ENCODE measurements around the gene SLC9A9.

The SLC9A9 gene

DNA sequence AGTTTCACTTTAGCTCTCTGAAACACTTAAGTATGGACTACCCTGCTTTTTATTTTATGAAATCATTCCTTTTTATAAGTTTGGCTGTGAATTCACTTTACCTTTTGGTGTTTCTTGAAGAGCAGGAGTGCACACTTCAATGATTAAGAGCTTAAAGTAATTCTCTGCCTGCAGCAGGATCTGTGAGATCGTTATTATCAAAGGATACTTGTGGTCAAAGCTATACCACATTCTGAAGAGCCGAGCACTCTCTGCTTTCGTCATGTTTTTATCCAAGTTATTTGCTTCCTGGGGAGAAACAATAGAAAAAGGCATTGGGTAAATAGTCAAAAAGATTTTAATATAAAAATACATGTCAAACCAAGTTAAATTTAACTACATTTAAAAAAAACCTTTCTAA is 485.0 kb downstream of the SLC9A9 start:
- ATAC-seq: no peak

DNA sequence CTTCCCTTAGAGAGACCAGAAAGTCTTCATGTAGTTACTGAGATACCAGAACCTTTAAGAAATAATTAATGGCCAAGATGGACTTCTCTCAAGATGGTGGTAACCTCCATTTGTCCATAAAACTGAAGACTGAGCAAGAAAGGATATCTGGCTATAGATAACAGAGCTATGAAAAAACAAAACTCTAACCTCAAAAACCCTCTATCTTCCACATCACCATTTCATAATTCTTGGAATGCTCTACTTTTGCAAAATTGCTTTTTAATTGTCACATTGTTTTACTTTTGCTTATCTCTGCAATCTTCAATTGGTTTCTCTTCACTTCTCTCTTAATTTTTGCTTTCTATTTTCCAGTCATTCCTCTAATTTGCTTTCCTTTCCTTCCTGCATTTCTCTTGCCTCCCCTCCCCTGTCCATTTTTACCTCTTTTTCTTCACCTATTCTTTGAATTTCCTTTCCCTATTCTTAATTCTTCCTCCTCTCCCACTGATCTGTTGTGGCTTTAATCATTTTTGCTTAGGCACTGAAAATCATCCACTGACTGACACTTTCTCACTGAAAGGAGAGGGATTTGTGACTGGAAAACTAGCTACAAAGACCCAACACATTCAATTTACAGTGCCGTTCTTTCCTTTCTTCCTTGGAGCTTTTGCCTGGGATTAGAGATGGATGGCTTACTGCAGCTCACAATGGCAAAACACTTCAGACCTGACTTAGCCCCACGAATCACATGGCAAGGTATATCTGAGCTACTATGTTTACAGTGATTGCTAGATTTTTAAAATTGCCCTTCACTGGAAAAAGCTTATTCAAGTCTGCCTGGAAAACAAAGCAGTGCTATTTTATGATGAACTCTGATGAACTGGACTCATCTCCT is 485.9 kb downstream of the SLC9A9 start:
- TF ChIP-seq, protein P1, sequence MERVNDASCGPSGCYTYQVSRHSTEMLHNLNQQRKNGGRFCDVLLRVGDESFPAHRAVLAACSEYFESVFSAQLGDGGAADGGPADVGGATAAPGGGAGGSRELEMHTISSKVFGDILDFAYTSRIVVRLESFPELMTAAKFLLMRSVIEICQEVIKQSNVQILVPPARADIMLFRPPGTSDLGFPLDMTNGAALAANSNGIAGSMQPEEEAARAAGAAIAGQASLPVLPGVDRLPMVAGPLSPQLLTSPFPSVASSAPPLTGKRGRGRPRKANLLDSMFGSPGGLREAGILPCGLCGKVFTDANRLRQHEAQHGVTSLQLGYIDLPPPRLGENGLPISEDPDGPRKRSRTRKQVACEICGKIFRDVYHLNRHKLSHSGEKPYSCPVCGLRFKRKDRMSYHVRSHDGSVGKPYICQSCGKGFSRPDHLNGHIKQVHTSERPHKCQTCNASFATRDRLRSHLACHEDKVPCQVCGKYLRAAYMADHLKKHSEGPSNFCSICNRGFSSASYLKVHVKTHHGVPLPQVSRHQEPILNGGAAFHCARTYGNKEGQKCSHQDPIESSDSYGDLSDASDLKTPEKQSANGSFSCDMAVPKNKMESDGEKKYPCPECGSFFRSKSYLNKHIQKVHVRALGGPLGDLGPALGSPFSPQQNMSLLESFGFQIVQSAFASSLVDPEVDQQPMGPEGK (CRISPR knock-in tag; IDR thresholded peaks at IDR 0.05; ENCODE audit: borderline replicate concordance): no peak
- TF ChIP-seq PPARA (CRISPR knock-in tag; IDR thresholded peaks at IDR 0.05; ENCODE audit: borderline replicate concordance) (no peak), RARB (CRISPR knock-in tag; IDR thresholded peaks at IDR 0.05) (no peak), ZFP3 (CRISPR knock-in tag; IDR thresholded peaks at IDR 0.05) (no peak), TOX (CRISPR knock-in tag; IDR thresholded peaks at IDR 0.05; ENCODE audit: borderline replicate concordance) (no peak), ESRRG (CRISPR knock-in tag; IDR thresholded peaks at IDR 0.05) (no peak), SNAI2 (CRISPR knock-in tag; IDR thresholded peaks at IDR 0.05) (no peak), OSR1 (CRISPR knock-in tag; IDR thresholded peaks at IDR 0.05) (no peak), BACH2 (CRISPR knock-in tag; IDR thresholded peaks at IDR 0.05; ENCODE audit: borderline replicate concordance) (no peak), ARNTL (CRISPR knock-in tag; IDR thresholded peaks at IDR 0.05; ENCODE audit: borderline replicate concordance, low read depth) (no peak), ZNF565 (CRISPR knock-in tag; conservative IDR thresholded peaks at IDR 0.05; ENCODE audit: low read depth) (no peak), ZFP30 (CRISPR knock-in tag; IDR thresholded peaks at IDR 0.05) (no peak), CSDC2 (CRISPR knock-in tag; IDR thresholded peaks at IDR 0.05) (no peak), ZNF70 (CRISPR knock-in tag; IDR thresholded peaks at IDR 0.05) (no peak), ISL1 (CRISPR knock-in tag; IDR thresholded peaks at IDR 0.05) (no peak), ZNF8 (CRISPR knock-in tag; IDR thresholded peaks at IDR 0.05) (no peak)
- TF ChIP-seq, protein P2, sequence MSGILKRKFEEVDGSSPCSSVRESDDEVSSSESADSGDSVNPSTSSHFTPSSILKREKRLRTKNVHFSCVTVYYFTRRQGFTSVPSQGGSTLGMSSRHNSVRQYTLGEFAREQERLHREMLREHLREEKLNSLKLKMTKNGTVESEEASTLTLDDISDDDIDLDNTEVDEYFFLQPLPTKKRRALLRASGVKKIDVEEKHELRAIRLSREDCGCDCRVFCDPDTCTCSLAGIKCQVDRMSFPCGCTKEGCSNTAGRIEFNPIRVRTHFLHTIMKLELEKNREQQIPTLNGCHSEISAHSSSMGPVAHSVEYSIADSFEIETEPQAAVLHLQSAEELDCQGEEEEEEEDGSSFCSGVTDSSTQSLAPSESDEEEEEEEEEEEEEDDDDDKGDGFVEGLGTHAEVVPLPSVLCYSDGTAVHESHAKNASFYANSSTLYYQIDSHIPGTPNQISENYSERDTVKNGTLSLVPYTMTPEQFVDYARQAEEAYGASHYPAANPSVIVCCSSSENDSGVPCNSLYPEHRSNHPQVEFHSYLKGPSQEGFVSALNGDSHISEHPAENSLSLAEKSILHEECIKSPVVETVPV (CRISPR knock-in tag; IDR thresholded peaks at IDR 0.05): no peak
- TF ChIP-seq, protein P3, sequence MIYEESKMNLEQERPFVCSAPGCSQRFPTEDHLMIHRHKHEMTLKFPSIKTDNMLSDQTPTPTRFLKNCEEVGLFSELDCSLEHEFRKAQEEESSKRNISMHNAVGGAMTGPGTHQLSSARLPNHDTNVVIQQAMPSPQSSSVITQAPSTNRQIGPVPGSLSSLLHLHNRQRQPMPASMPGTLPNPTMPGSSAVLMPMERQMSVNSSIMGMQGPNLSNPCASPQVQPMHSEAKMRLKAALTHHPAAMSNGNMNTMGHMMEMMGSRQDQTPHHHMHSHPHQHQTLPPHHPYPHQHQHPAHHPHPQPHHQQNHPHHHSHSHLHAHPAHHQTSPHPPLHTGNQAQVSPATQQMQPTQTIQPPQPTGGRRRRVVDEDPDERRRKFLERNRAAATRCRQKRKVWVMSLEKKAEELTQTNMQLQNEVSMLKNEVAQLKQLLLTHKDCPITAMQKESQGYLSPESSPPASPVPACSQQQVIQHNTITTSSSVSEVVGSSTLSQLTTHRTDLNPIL (CRISPR knock-in tag; IDR thresholded peaks at IDR 0.05; ENCODE audit: low read depth): no peak
- TF ChIP-seq, protein P4, sequence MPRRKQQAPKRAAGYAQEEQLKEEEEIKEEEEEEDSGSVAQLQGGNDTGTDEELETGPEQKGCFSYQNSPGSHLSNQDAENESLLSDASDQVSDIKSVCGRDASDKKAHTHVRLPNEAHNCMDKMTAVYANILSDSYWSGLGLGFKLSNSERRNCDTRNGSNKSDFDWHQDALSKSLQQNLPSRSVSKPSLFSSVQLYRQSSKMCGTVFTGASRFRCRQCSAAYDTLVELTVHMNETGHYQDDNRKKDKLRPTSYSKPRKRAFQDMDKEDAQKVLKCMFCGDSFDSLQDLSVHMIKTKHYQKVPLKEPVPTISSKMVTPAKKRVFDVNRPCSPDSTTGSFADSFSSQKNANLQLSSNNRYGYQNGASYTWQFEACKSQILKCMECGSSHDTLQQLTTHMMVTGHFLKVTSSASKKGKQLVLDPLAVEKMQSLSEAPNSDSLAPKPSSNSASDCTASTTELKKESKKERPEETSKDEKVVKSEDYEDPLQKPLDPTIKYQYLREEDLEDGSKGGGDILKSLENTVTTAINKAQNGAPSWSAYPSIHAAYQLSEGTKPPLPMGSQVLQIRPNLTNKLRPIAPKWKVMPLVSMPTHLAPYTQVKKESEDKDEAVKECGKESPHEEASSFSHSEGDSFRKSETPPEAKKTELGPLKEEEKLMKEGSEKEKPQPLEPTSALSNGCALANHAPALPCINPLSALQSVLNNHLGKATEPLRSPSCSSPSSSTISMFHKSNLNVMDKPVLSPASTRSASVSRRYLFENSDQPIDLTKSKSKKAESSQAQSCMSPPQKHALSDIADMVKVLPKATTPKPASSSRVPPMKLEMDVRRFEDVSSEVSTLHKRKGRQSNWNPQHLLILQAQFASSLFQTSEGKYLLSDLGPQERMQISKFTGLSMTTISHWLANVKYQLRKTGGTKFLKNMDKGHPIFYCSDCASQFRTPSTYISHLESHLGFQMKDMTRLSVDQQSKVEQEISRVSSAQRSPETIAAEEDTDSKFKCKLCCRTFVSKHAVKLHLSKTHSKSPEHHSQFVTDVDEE (CRISPR knock-in tag; IDR thresholded peaks at IDR 0.05): no peak
- no peak for ATAC-seq

More for the DNA sequence above, 485.0 kb downstream of the SLC9A9 start:
- TF ChIP-seq, protein P3 (CRISPR knock-in tag; IDR thresholded peaks at IDR 0.05; ENCODE audit: low read depth): no peak
- no peak for TF ChIP-seq ZNF565 (CRISPR knock-in tag; conservative IDR thresholded peaks at IDR 0.05; ENCODE audit: low read depth)
- TF ChIP-seq ZFP30 (CRISPR knock-in tag; IDR thresholded peaks at IDR 0.05): no peak
- no peak for TF ChIP-seq TOX (CRISPR knock-in tag; IDR thresholded peaks at IDR 0.05; ENCODE audit: borderline replicate concordance)
- TF ChIP-seq ZC3H10 (CRISPR knock-in tag; IDR thresholded peaks at IDR 0.05): no peak

DNA sequence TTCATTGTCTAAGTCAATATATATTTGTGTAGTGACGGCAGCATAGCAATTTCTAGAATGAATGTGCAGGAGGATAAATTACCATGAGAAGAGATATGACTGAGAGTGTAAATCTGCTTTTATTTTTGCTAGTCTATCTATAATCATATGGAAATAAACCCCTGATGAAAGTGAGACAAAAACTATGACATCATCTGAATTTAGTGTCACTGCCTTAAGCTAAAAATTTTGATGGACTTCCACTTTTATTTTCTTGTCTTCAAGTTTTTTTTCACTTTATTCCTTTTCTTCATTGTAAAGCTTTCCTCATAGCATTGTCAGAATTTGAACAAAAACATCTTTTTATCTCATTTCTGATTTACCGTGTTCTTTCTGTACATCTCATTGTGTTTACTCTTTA is 486.7 kb downstream of the SLC9A9 start:
- ATAC-seq: no peak
- TF ChIP-seq SNAI2 (CRISPR knock-in tag; IDR thresholded peaks at IDR 0.05): no peak
- no peak for TF ChIP-seq PPARA (CRISPR knock-in tag; IDR thresholded peaks at IDR 0.05; ENCODE audit: borderline replicate concordance)
- TF ChIP-seq, protein P1 (CRISPR knock-in tag; IDR thresholded peaks at IDR 0.05; ENCODE audit: borderline replicate concordance): no peak
- no peak for TF ChIP-seq RARB (CRISPR knock-in tag; IDR thresholded peaks at IDR 0.05)
- no peak for TF ChIP-seq ZFP3 (CRISPR knock-in tag; IDR thresholded peaks at IDR 0.05)
- TF ChIP-seq ZNF8 (CRISPR knock-in tag; IDR thresholded peaks at IDR 0.05): no peak
- no peak for TF ChIP-seq TOX (CRISPR knock-in tag; IDR thresholded peaks at IDR 0.05; ENCODE audit: borderline replicate concordance)
- TF ChIP-seq GLIS3 (CRISPR knock-in tag; IDR thresholded peaks at IDR 0.05): no peak
- TF ChIP-seq BACH2 (CRISPR knock-in tag; IDR thresholded peaks at IDR 0.05; ENCODE audit: borderline replicate concordance): no peak
- no peak for TF ChIP-seq ZC3H10 (CRISPR knock-in tag; IDR thresholded peaks at IDR 0.05)
- no peak for TF ChIP-seq ARNTL (CRISPR knock-in tag; IDR thresholded peaks at IDR 0.05; ENCODE audit: borderline replicate concordance, low read depth)
- TF ChIP-seq OSR1 (CRISPR knock-in tag; IDR thresholded peaks at IDR 0.05): no peak
- TF ChIP-seq TCF4 (CRISPR knock-in tag; IDR thresholded peaks at IDR 0.05; ENCODE audit: borderline replicate concordance): no peak
- no peak for TF ChIP-seq ZFP30 (CRISPR knock-in tag; IDR thresholded peaks at IDR 0.05)
